Neural crest cell (in vitro differentiated cells): ENCODE measurements around the gene SCD5. TPM values are rescaled to one million over a fixed set of nuclear protein-coding genes. Genes with fewer than 3 reads are reported as not detected.
A peak's percentile ranks its signal among the peaks of the same experiment; 100 is the strongest.

ENCODE experiments used
- DNase-seq: peaks from one replicate; pipeline ENCODE4 v3.0.0; 2021; ENCODE audit warnings: low read depth, mixed read lengths, low spot score
- H3K27ac Mint-ChIP-seq: one replicate; pipeline ENCODE4 v1.8.0; 2021; ENCODE audit warnings: mild to moderate bottlenecking, mixed read lengths; ENCODE audit not compliant: unreplicated experiment
- H3K27me3 Mint-ChIP-seq: 2 replicates; pipeline ENCODE4 v1.8.0; 2021; ENCODE audit warnings: low read depth, mild to moderate bottlenecking, mixed read lengths
- H3K36me3 Mint-ChIP-seq: 2 replicates; pipeline ENCODE4 v1.8.0; 2021; ENCODE audit warnings: low read depth, mild to moderate bottlenecking, mixed read lengths
- H3K4me1 Mint-ChIP-seq: 2 replicates; pipeline ENCODE4 v1.8.0; 2021; ENCODE audit warnings: mixed read lengths
- H3K4me3 Mint-ChIP-seq: one replicate; pipeline ENCODE4 v1.8.0; 2021; ENCODE audit warnings: mild to moderate bottlenecking, mixed read lengths
- H3K9me3 Mint-ChIP-seq: 2 replicates; pipeline ENCODE4 v1.8.0; 2021; ENCODE audit warnings: mixed read lengths
- CTCF ChIP-seq: fragments of 200-600 bp; sonication (generic); conservative IDR thresholded peaks from 2 replicates; pipeline ENCODE4 v1.5.0; 2021; ENCODE audit warnings: antibody characterized with exemption, mild to moderate bottlenecking
- total RNA-seq: library from RNA; stranded (reverse); gene quantifications from 2 replicates; pipeline ENCODE4 v1.2.1, GENCODE V29; 2021

The SCD5 gene
- total RNA-seq, 1 donor from 2014 or later: 40.7 TPM

DNA sequence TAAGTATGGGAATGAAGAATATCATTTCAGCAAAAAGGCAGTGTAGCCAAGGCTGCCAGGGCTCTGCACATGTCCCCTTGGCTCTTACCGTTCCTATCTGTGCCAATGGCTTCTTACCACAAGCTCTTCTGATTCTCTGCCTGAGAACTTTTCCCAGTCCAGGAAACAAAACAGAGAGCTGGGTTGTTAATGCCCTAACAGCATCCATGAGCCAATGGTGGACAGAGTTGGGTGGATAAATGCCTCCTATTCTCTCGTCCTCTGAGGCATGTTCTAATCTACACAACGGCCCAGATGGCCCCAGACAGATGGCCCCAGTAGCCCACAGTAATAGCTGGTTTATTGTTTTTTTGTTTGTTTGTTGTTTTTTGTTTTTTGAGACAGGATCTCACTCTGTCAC is 28.0 kb downstream of the SCD5 start:
- peaks cover 11% of the 10 kb centered on the region for H3K9me3 Mint-ChIP-seq
- TF ChIP-seq CTCF: no peak
- no peak overlapping the region for H3K4me3 Mint-ChIP-seq
- no peaks in the 10 kb centered on the region for H3K4me1 Mint-ChIP-seq
- no peaks in the 10 kb centered on the region for H3K27me3 Mint-ChIP-seq
- peaks cover 20% of the 10 kb centered on the region for H3K36me3 Mint-ChIP-seq
- no peak overlapping the region for H3K27ac Mint-ChIP-seq
- DNase-seq: no peak

GRCh38 chr4:82765134-82765533 is 33.5 kb downstream of the SCD5 start:
- Mint-ChIP-seq H3K27ac (no peak overlapping the region), H3K36me3 (peaks cover 17% of the 10 kb centered on the region), H3K4me3 (no peak overlapping the region), H3K27me3 (no peaks in the 10 kb centered on the region), H3K4me1 (peaks cover 13% of the 10 kb centered on the region), H3K9me3 (peaks cover 14% of the 10 kb centered on the region)
- no peak for TF ChIP-seq CTCF
- DNase-seq: no peak

GRCh38 chr4:82761229-82761628 is 37.4 kb downstream of the SCD5 start:
- peaks cover 8% of the 10 kb centered on the region for H3K9me3 Mint-ChIP-seq
- TF ChIP-seq CTCF: no peak

GRCh38 chr4:82758701-82759685 is 39.6 kb downstream of the SCD5 start:
- H3K4me1 Mint-ChIP-seq: peaks cover 42% of the 10 kb centered on the region
- DNase-seq: no peak
- no peak for TF ChIP-seq CTCF
- H3K27me3 Mint-ChIP-seq: no peaks in the 10 kb centered on the region
- H3K27ac Mint-ChIP-seq: peak overlapping the region; percentile 23
- H3K36me3 Mint-ChIP-seq: no peaks in the 10 kb centered on the region
- no peaks in the 10 kb centered on the region for H3K9me3 Mint-ChIP-seq
- no peak overlapping the region for H3K4me3 Mint-ChIP-seq

More at GRCh38 chr4:82761229-82761628, 37.4 kb downstream of the SCD5 start:
- Mint-ChIP-seq H3K4me3 (no peak overlapping the region), H3K36me3 (peaks cover 9% of the 10 kb centered on the region), H3K27ac (peak overlapping the region; percentile 54), H3K27me3 (no peaks in the 10 kb centered on the region), H3K4me1 (peaks cover 30% of the 10 kb centered on the region)
- DNase-seq: no peak

GRCh38 chr4:82756061-82756460 is 42.5 kb downstream of the SCD5 start:
- no peak for TF ChIP-seq CTCF
- Mint-ChIP-seq H3K27me3 (no peaks in the 10 kb centered on the region), H3K4me3 (no peak overlapping the region)

More at GRCh38 chr4:82756061-82756460, 42.5 kb downstream of the SCD5 start:
- no peak overlapping the region for H3K27ac Mint-ChIP-seq
- H3K4me1 Mint-ChIP-seq: peaks cover 52% of the 10 kb centered on the region
- H3K9me3 Mint-ChIP-seq: no peaks in the 10 kb centered on the region
- DNase-seq: no peak
- H3K36me3 Mint-ChIP-seq: no peaks in the 10 kb centered on the region
